Stimulated activated CD4-positive, alpha-beta T cell treated with anti-CD3 and anti-CD28 coated beads, TNF-alpha, amount 100 ng/mL, for 4 hours (primary cell): ENCODE measurements around the gene C1orf21.

ENCODE experiments used
- DNase-seq, 3 experiments: peaks; one replicate each; pipeline ENCODE4 v3.0.0-alpha.2; 2020; ENCODE audit warnings: low read depth in 3 of 3

Gene C1orf21

DNA sequence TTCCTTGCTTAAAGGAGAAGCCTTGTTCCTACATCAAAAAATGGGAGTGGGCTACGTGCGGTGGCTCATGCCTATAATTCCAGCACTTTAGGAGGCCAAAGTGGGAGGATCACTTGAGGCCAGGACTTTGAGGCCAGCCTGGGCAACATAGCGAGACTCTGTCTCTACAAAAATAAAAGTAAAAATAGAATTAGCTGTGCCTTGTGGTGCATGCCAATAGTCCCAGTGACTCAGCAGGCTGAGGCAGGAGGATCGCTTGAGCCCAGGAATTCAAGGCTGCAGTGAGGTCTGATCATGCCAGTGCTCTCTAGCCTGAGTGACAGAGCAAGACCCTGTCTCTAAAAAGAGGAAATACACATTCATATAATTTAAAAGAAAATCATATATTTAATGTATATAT is 127.1 kb downstream of the C1orf21 start:
- no peak for DNase-seq

DNA sequence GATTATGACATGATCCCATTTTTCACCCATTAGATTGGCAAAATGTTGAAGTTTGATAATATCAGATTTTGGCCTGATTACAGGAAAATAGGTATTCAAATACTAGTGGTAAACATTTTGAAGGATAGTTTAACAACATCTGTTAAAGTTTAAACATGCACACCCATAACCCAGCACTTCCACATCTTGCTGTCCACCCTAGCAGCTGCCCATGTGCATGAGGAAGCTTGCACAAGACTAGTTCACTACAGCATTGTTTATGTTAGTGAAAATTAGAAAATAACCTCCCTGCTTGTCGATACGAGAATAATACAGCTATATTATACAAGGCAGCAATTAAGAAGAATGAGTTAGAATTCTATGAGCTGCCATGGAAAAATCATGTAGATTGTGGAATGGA is 127.6 kb downstream of the C1orf21 start:
- no peak for DNase-seq

- DNase-seq = no peak
Observed at GRCh38 chr1:184517130-184517529, 130.3 kb downstream of the C1orf21 start.

- no peak for DNase-seq
Observed at GRCh38 chr1:184518736-184519357, 132.0 kb downstream of the C1orf21 start.

DNA sequence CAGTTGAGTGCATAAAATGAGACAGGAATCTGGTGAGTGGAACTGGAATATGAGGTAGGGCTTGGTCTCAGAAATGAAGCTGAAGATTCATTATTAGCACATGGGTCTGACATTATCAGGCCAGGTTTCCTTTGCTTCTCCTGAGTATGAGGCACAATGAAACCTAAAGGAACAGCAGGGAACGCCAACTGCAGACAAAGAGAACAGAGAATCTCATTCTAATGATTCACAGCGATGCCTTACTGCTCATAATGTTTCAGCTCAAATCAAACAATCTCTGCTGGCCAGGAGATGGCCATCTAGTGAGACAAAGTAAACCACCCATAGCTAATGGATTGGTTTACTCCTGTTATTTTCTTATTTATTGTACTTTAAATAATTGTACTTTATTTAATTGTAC is 133.5 kb downstream of the C1orf21 start:
- DNase-seq = no peak

GRCh38 chr1:184524248-184524647 is 137.4 kb downstream of the C1orf21 start:
- DNase-seq = no peak

- DNase-seq = no peak
Observed at GRCh38 chr1:184527402-184527801, 140.6 kb downstream of the C1orf21 start.

DNA sequence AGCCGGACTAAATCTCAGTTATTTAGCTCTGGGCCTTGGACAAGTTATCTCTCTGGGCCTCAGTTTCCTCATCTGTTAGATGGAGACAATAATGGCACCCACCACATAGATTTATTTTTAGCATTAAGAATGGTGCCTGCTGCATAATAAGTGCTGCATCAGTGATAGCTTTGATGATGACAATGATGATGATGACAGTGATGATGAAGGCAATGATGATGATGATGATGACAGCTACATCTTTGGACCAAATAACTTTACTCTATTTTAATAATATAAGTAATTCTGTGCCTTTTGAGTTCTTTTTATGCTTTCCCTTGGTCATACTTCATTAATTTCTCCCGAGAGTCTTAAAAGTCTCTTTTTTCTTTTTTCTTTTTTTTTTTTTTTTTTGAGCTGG is 143.4 kb downstream of the C1orf21 start:
- no peak for DNase-seq

GRCh38 chr1:184531296-184531695 is 144.5 kb downstream of the C1orf21 start:
- DNase-seq = no peak

GRCh38 chr1:184532199-184532598 is 145.4 kb downstream of the C1orf21 start:
- no peak for DNase-seq

DNA sequence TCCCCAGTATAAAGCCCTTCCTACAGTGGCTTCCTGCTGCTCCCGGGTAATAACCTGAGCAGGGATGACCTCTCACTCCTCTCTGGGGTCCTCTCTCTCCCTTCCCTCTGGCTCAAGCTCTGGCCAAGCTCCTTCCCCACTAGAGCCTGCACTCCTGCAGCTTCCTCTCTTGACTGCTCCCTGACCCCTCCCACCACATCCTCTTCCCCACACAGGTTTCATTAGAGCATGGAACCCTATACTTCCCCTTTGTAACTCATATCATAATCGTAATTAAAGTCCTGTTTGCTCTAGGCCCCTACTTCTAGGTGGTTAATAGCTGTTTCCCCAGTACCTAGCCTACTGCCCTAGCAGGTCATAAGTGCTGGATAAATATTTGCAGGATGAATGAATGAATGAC is 146.2 kb downstream of the C1orf21 start:
- no peak for DNase-seq

- DNase-seq = no peak
Observed at GRCh38 chr1:184533915-184534314, 147.1 kb downstream of the C1orf21 start.

- DNase-seq = no peak
Observed at GRCh38 chr1:184534690-184535089, 147.9 kb downstream of the C1orf21 start.

GRCh38 chr1:184535191-184535970 is 148.6 kb downstream of the C1orf21 start:
- no peak for DNase-seq

DNA sequence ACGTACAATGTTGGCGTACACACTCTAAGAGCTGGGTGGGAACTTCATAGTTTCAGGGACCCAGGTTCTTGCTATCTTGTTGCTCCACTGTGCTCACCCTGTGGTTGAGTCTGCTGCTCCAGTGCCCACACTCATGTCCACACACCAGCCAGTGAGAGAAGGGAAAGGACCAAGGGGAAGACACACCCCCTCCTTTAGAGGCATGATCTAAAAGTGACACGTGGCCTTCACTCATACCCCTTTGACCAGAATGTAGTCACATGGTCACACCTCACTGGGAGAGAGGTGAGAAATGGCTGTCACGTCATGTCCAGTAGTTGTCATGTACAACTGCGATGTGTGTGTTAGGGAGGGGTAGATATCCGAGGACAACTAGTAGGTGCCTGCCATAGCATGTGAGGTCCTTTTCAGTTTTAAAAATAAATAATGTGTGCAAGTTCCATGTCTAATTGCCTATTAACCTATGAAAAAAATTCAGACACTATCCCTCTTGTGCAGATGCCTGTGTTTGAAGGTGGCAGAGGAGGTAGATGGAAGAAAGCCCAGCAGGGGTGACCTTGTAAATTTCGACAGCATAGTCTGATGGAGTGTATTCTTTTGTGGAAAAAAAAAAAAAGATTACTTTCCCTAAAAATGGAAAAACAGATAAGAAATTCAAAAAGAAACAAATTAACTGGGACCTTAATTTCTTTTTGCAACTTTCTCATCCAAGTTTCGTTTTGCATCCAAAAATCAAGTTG is 149.6 kb downstream of the C1orf21 start:
- no peak for DNase-seq

DNA sequence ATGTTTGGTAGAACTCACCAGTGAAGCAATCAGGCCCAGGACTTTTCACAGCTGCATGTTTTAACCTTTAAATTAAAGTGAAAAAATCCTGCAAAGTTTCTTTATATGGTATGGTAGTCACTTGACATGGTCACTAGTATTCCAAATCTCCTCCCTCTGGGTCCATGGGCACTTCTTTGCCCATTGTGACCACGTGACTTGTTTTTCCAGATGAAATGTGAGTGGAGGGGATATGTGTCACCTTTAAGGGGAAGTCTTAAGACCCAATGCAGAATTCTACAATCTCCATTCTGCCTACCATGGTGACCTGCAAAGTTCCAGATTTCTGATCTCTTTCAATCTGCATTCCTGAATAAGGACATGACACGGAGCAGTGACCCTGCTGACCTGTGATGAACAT is 152.8 kb downstream of the C1orf21 start:
- DNase-seq = no peak

DNA sequence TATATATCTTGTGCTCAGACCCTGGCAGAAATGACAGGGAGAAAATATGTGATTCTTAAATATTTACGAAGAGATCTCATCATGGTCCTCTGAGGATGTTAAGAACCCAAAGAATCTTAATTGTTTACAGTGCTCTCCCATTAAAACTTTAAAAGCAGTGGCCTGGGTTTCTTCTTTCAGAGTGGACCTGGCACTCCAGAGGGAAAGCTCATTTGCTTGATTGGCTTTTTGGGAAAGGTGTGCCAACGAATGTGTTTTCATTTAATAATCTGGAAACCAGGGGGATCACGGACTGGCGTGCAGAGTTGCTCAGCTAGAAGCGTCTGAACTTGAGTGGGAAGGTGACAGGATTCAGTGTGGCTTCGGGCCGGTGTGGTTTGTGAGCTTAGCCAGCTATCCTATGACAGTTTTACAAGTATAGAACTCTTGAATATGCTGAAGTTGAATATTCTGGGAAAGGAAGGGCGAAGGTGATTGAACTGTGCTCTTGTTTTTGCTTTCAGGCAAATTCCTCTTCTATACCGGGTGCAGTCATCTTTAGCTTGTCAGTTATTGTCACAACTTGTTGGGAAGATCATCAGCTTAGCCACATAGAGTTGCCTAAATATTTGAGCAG is 154.8 kb downstream of the C1orf21 start:
- no peak for DNase-seq

DNA sequence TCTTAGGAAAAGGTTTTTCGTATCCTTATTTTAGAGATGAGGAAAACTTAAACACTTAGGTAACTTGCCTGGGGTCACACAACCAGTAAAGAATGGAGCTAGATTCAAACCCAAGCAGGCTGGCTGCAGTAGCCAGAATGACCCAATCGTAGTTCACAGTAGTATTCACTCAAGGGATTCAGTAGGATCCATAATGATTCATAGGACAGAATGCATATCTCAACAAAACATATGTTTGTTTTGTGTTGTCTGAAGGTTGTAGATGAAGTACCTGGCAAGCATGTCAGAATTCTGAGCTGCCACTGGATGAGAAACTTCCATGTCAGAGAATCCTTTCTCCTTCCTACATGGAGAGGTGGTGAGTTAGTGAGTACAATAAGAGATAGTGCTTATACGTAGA is 155.5 kb downstream of the C1orf21 start:
- DNase-seq = no peak

GRCh38 chr1:184545601-184546000 is 158.8 kb downstream of the C1orf21 start:
- DNase-seq = no peak

GRCh38 chr1:184552446-184552845 is 165.6 kb downstream of the C1orf21 start:
- no peak for DNase-seq

DNA sequence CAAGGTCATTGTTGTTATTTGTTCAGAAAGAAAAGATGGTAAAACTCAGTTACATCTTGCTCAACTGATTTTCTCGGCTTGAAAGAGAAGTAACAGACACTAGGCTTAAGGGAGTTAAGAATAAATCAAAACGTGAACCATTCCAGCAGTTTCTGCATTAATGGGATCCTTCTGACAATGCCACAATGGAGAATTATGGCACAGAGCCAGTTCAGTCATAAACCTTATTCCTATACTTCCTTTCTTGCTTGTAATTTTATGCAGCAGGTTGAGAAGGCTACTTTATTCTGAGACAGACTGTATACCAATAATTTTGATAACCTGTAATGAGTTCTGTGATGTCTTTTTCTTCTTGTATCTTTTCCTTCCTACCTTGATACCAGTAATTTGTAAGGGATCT is 167.0 kb downstream of the C1orf21 start:
- DNase-seq = no peak
